Measurements from ENCODE around the gene GPX6.

DNA sequence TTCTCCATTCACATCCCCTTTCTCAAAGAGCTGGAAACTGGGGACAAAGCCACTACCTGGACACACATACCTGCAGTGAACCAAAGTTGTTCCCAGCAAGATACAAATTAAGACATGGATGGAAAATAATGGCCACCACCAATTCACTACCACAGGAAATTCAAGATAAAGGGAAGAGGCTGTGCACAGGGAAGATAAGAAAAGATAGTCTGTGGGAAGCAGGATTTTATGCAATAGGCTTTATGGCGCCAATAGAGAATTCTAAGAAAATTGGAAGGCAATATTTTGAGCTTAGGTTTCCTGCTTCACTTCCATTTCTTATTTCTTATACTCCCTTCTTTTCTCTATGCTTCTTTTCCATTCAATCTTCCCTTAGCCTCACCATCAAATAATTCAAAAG lies 9.9 kb downstream of the GPX6 start:
- TF ChIP-seq, protein P1, sequence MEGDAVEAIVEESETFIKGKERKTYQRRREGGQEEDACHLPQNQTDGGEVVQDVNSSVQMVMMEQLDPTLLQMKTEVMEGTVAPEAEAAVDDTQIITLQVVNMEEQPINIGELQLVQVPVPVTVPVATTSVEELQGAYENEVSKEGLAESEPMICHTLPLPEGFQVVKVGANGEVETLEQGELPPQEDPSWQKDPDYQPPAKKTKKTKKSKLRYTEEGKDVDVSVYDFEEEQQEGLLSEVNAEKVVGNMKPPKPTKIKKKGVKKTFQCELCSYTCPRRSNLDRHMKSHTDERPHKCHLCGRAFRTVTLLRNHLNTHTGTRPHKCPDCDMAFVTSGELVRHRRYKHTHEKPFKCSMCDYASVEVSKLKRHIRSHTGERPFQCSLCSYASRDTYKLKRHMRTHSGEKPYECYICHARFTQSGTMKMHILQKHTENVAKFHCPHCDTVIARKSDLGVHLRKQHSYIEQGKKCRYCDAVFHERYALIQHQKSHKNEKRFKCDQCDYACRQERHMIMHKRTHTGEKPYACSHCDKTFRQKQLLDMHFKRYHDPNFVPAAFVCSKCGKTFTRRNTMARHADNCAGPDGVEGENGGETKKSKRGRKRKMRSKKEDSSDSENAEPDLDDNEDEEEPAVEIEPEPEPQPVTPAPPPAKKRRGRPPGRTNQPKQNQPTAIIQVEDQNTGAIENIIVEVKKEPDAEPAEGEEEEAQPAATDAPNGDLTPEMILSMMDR (IDR thresholded peaks at IDR 0.05) = no peak
- no peak for TF ChIP-seq POLR2A (IDR thresholded peaks at IDR 0.05)
